PFSK-1 (cell line): ENCODE measurements around the gene ERI3.

ENCODE experiments used
- POLR2AphosphoS5 ChIP-seq: IDR thresholded peaks from 2 replicates; pipeline ENCODE4 v1.6.1; 2012; ENCODE audit warnings: low read depth, mild to moderate bottlenecking, control low read depth, low read length, moderate library complexity
- REST ChIP-seq, 2 experiments: IDR thresholded peaks; 2 replicates each; pipeline versions ENCODE4 v1.6.1 to v1.8.0; 2011 to 2012; ENCODE audit warnings: low read depth in 2 of 2, low read length in 2 of 2, control low read depth in 1 of 2, inconsistent platforms in 1 of 2, mild to moderate bottlenecking in 1 of 2, moderate library complexity in 1 of 2; ENCODE audit not compliant: insufficient read depth in 1 of 2
- SIN3A ChIP-seq: IDR thresholded peaks from 2 replicates; pipeline ENCODE4 v1.6.1; 2012; ENCODE audit warnings: mild to moderate bottlenecking, low read length, moderate library complexity, borderline replicate concordance; ENCODE audit not compliant: insufficient read depth
- TAF1 ChIP-seq: IDR thresholded peaks from 2 replicates; pipeline ENCODE4 v1.6.1; 2012; ENCODE audit warnings: low read length, control low read depth, borderline replicate concordance; ENCODE audit not compliant: insufficient read depth

GRCh38 chr1:44261962-44262361 lies 93.1 kb downstream of the ERI3 start:
- TF ChIP-seq REST (IDR thresholded peaks at IDR 0.05; ENCODE audit: insufficient read depth in 1 of 2, low read depth in 2 of 2, low read length in 2 of 2): no peak
- TF ChIP-seq POLR2AphosphoS5: no peak
- TF ChIP-seq SIN3A: no peak
- TF ChIP-seq TAF1: no peak
